Fibroblast of pulmonary artery (primary cell): ENCODE measurements around the gene SLC7A7.
"Not testable (repeated sequence)": the region's sequence is repeated elsewhere in the genome, so short reads cannot be mapped to it uniquely, and the experiment has no call there.

Experiments
- DNase-seq: peaks from one replicate; pipeline ENCODE4 v3.0.0-alpha.2; 2010; ENCODE audit warnings: low read depth
- H3K4me3 ChIP-seq: replicated peaks from 2 replicates; pipeline ENCODE4 v1.5.1; 2011; ENCODE audit warnings: low read depth, mild to moderate bottlenecking, control low read depth, low read length, moderate library complexity
- TF ChIP-seq, protein P1 (sequence below): IDR thresholded peaks from 2 replicates; pipeline ENCODE4 v1.5.1; 2011; ENCODE audit warnings: mild to moderate bottlenecking, control low read depth, low read length, inconsistent platforms; ENCODE audit errors: missing control alignments

SLC7A7 gene

DNA sequence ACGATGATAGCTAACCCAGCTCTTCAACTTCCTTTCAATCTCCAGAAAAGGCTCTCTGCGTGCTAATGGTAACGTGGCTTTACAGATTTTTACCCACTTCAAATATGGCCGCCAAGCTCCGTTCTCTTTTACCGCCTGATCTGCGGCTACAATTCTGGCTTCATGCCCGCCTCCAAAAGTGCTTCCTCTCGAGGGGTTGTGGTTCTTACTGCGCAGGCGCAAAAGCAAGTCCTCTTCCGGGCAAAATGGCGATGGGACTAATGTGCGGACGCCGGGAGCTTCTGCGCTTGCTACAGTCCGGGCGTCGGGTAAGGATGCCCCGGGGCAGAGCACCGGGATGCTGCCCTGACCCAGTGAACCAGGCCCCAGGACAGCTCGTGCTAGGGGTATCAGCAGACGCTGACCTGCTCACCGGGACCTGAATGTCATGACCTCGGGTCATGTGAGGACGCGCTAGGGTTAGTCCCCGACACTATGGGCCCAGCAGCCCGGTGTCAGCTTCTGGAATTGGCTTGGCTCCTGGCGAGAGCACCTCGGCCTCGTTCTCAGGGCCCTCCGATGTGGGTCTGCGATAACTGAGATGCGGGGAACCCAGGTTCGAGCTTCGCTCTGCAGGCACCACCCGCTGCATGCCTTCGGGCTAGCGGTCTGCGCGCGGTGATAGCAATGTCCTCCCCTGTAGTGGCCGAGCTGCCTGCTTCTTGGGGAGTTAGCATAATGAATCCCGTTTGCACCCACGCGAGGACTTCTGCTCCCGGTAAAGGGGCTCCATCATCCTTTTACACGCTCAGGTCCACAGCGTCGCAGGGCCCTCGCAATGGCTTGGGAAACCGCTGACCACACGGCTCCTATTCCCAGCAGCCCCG, 48.5 kb downstream of the SLC7A7 start, which contains the start of gene OXA1L:
Gene OXA1L, plus strand, starts transcription at position 232 of the 866 bp plus-strand sequence. Its CDS starts 14 bp downstream, at position 246.
- TF ChIP-seq, protein P1, sequence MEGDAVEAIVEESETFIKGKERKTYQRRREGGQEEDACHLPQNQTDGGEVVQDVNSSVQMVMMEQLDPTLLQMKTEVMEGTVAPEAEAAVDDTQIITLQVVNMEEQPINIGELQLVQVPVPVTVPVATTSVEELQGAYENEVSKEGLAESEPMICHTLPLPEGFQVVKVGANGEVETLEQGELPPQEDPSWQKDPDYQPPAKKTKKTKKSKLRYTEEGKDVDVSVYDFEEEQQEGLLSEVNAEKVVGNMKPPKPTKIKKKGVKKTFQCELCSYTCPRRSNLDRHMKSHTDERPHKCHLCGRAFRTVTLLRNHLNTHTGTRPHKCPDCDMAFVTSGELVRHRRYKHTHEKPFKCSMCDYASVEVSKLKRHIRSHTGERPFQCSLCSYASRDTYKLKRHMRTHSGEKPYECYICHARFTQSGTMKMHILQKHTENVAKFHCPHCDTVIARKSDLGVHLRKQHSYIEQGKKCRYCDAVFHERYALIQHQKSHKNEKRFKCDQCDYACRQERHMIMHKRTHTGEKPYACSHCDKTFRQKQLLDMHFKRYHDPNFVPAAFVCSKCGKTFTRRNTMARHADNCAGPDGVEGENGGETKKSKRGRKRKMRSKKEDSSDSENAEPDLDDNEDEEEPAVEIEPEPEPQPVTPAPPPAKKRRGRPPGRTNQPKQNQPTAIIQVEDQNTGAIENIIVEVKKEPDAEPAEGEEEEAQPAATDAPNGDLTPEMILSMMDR, result no peak
- DNase-seq, result peak; percentile 99
- H3K4me3 ChIP-seq, result peak within 1 kb of the TSS; percentile 83

DNA sequence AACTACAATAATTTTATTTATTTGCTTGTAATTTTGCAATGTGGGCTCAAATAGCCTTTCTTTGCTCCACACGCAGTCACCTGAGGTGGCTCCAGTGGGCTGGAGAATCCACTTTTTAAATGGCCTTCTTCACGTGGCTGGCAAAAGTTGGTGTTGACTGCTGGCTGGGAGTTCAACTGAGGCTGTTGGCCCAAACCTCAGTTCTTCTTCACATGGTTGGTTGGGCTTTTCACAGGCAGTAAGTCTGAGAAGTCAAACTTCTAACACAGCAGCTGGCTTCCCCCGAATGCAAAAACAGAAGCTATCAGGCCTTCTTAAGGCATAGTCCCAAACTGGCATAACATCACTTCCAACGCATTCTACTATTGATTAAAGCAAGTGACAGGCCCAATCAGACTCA, 50.9 kb downstream of the SLC7A7 start:
- TF ChIP-seq, protein P1, result no peak
- no peak for DNase-seq
- H3K4me3 ChIP-seq, result no peak overlapping the region

DNA sequence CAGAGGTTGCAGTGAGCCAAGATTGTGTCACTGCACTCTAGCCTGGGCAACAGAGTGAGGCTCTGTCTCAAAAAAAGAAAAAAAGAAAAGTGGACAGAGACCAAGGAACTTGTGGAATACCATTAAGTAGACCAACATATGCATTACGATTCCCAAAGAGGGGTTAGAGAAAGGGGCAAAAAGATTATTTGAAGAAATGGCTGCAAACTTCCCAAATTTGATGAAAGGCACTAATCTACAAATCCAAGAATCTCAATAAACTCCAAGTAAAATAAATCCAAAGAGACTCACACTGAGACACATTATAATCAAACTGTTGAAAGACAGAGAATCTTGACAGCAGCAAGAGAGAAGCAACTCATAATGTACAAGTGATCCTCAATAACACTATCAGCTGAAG, 53.5 kb downstream of the SLC7A7 start:
- no peak overlapping the region for H3K4me3 ChIP-seq
- TF ChIP-seq, protein P1, result no peak
- DNase-seq, result no peak

DNA sequence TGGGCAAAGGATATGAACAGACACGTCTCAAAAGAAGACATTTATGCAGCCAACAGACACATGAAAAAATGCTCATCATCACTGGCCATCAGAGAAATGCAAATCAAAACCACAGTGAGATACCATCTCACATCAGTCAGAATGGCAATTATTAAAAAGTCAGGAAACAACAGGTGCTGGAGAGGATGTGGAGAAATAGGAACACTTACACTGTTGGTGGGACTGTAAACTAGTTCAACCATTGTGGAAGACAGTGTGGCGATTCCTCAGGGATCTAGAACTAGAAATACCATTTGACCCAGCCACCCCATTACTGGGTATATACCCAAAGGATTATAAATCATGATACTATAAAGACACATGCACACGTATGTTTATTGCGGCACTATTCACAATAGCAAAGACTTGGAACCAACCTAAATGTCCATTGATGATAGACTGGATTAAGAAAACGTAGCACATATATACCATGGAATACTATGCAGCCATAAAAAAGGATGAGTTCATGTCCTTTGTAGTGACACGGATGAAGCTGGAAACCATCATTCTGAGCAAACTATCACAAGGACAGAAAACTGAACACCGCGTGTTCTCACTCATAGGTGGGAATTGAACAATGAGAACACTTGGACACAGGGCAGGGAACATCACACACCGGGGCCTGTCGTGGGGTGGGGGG, 57.1 kb downstream of the SLC7A7 start:
- DNase-seq, H3K4me3 ChIP-seq: not testable (repeated sequence)

DNA sequence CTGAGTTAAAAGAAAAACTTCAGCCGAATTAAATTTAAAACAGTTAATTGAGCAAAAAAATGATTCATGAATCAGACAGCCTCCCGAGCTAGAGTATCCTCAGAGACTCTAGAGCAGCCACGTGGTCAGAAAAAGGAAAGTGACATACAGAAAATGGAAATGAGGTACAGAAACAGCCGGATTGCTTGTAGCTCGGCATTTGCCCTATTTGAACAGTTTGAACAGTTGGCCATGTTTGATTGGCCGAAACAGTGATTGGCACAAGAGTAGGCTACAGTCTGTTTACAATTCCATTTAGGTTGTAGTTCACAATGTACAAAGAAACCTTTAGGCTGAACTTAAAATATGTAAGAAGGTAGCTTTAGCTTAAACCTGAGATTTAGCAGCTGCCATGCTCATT, 61.6 kb downstream of the SLC7A7 start:
- TF ChIP-seq, protein P1, result no peak
- H3K4me3 ChIP-seq, result no peak overlapping the region
- no peak for DNase-seq

DNA sequence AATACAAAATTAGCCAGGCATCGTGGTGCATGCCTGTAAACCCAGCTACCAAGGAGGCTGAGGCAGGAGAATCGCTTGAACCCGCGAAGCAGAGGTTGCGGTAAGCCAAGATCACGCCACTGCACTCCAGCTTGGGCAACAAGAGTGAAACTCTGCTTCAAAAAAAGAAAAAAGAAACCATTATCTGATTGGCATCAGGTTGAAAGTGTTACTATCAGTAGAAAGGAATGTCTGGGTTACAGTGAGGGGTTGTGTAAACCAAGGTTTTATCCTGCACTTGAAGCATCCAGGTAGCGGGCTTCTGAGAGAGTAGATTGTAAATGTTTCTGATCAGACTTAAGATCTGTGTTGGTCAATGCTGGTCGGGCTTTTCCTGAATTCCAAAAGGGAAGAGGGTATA, 62.8 kb downstream of the SLC7A7 start:
- no peak overlapping the region for H3K4me3 ChIP-seq
- TF ChIP-seq, protein P1, result no peak
- DNase-seq, result no peak

DNA sequence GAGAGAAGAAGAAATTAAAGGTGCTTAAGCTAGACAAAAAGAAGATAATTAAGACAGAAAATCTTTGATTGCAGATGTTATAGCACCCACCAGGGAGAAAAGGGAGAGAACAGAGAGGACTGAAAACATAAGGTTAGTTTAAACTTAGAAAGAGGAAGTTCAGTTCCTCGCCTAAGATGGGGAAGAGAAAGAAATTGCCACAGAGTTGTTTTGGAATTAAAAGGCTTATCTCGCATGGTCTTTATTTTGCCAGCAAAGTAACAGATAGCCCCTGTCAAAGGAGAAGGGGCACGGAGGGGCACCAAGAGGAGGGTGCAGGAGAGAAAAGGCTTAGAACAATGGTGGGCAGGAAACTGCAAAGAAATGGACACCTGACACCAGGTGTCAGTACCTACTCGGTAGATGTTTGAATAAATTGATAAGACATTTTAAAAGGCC, 66.6 kb downstream of the SLC7A7 start:
- H3K4me3 ChIP-seq, result no peak overlapping the region
- DNase-seq, result no peak
- TF ChIP-seq, protein P1, result no peak
